Measurements from ENCODE around the gene IL12RB1.

DNA sequence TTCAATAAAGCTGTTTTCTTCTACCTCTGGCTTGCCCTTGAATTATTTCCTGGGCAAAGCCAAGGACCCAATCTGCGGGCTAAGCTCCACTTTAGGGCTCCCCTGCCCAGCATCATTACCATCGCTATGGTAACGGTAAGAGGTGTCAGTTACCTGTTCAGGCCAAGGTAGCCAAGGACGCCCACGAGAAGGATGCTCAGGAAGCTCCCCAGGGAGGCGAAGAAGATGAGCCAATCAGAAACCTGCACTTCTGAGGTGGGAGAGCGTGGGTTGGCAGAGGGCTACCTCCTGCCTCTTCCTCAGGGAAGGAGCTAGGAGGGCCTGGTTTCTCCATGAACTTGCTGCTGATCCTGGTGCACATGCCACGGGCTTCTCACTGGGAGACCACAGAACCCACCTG lies 24.7 kb downstream of the IL12RB1 start:
- TF ChIP-seq, protein P1, sequence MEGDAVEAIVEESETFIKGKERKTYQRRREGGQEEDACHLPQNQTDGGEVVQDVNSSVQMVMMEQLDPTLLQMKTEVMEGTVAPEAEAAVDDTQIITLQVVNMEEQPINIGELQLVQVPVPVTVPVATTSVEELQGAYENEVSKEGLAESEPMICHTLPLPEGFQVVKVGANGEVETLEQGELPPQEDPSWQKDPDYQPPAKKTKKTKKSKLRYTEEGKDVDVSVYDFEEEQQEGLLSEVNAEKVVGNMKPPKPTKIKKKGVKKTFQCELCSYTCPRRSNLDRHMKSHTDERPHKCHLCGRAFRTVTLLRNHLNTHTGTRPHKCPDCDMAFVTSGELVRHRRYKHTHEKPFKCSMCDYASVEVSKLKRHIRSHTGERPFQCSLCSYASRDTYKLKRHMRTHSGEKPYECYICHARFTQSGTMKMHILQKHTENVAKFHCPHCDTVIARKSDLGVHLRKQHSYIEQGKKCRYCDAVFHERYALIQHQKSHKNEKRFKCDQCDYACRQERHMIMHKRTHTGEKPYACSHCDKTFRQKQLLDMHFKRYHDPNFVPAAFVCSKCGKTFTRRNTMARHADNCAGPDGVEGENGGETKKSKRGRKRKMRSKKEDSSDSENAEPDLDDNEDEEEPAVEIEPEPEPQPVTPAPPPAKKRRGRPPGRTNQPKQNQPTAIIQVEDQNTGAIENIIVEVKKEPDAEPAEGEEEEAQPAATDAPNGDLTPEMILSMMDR (IDR thresholded peaks at IDR 0.05) = no peak
- TF ChIP-seq EZH2 (IDR thresholded peaks at IDR 0.05) = no peak
